Activated CD8-positive, alpha-beta T cell treated with anti-CD3 and anti-CD28 coated beads for 36 hours (primary cell): Measurements from ENCODE around the gene BHLHE23. TPM values are rescaled to one million over a fixed set of nuclear protein-coding genes. Genes with fewer than 3 reads are reported as not detected.

Source experiments
- ATAC-seq: fragments of 200-7000 bp; cut with Tn5 transposase; one replicate; pipeline ENCODE4 v1.10.0; 2021; ENCODE audit warnings: mild to moderate bottlenecking, moderate library complexity
- CTCF ChIA-PET: fragments of 350-600 bp; sonication (Branson Sonifier 250); formaldehyde crosslinking; loops from one replicate; lab custom pipeline; 2021; ENCODE audit warnings: antibody characterized with exemption; lab: Charles Lee
- POLR2A ChIA-PET: fragments of 350-600 bp; sonication (Branson Sonifier 250); formaldehyde crosslinking; loops from one replicate; lab custom pipeline; 2021; ENCODE audit warnings: antibody characterized with exemption; lab: Charles Lee
- DNase-seq: peaks from one replicate; pipeline ENCODE4 v3.0.0-alpha.2; 2020
- H3K27ac Mint-ChIP-seq: one replicate; pipeline ENCODE4 v1.8.0; 2021; ENCODE audit warnings: mild to moderate bottlenecking, mixed read lengths
- H3K27me3 Mint-ChIP-seq: one replicate; pipeline ENCODE4 v1.8.0; 2021; ENCODE audit warnings: mixed read lengths
- H3K36me3 Mint-ChIP-seq: one replicate; pipeline ENCODE4 v1.8.0; 2021; ENCODE audit warnings: low read depth, mixed read lengths
- H3K4me1 Mint-ChIP-seq: one replicate; pipeline ENCODE4 v1.8.0; 2021; ENCODE audit warnings: low read depth, mixed read lengths
- H3K4me3 Mint-ChIP-seq: one replicate; pipeline ENCODE4 v1.8.0; 2021; ENCODE audit warnings: mild to moderate bottlenecking, moderate library complexity, mixed read lengths
- H3K9me3 Mint-ChIP-seq: one replicate; pipeline ENCODE4 v1.8.0; 2021; ENCODE audit warnings: mixed read lengths
- CTCF ChIP-seq: fragments of 200-600 bp; IDR thresholded peaks from one replicate; pipeline ENCODE4 v1.8.0; 2022; ENCODE audit warnings: antibody characterized with exemption, mild to moderate bottlenecking
- intact Hi-C: fragments of 100-400 bp; cut with micrococcal nuclease; formaldehyde crosslinking; loops from one replicate; pipeline ENCODE4 v1.10.0; 2022
- total RNA-seq, 2 experiments: library from RNA; stranded (reverse); gene quantifications; one replicate each; pipeline ENCODE4 v1.2.3, GENCODE V29; 2021

Gene BHLHE23
- total RNA-seq, 2 experiments from 2014 or later = not detected

DNA sequence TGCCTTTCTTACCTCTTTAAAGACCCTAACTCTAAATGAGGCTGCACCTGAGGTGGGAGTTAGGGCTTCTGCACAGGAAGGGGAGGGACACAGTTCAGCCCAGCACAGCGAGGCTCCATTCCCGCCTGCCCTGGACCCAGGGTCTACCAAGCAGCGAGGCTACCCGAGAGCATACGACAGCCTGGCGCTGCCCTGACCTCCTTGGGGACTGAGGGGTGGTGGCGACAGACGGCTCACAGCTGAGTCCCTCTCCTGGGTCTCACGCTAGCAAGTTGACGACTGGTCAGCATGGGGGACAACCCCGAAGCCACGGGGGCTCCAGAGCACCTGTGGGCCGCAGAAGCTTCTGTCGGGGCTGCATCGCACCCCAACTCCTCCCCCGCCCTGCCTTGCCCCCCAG is 29.9 kb downstream of the BHLHE23 start:
- no peak for TF ChIP-seq CTCF
- intact Hi-C loops = no loop called here
- Mint-ChIP-seq H3K4me1 (peaks cover 39% of the 10 kb centered on the region), H3K27ac (no peak overlapping the region), H3K9me3 (no peaks in the 10 kb centered on the region), H3K4me3 (no peak overlapping the region), H3K36me3 (no peaks in the 10 kb centered on the region), H3K27me3 (peaks cover 55% of the 10 kb centered on the region)
- DNase-seq (no peak), ATAC-seq (no peak)
- CTCF ChIA-PET = interaction anchor here (1.1 to 1.3 kb wide), 2 partner anchors 101 to 165 kb away, joined by 3 to 5 read pairs; no protein-coding TSS in a partner anchor
- POLR2A ChIA-PET = interaction anchor here (1.9 to 2.5 kb wide), 2 partner anchors 23 to 32 kb away, joined by 8 to 11 read pairs; no protein-coding TSS in a partner anchor

DNA sequence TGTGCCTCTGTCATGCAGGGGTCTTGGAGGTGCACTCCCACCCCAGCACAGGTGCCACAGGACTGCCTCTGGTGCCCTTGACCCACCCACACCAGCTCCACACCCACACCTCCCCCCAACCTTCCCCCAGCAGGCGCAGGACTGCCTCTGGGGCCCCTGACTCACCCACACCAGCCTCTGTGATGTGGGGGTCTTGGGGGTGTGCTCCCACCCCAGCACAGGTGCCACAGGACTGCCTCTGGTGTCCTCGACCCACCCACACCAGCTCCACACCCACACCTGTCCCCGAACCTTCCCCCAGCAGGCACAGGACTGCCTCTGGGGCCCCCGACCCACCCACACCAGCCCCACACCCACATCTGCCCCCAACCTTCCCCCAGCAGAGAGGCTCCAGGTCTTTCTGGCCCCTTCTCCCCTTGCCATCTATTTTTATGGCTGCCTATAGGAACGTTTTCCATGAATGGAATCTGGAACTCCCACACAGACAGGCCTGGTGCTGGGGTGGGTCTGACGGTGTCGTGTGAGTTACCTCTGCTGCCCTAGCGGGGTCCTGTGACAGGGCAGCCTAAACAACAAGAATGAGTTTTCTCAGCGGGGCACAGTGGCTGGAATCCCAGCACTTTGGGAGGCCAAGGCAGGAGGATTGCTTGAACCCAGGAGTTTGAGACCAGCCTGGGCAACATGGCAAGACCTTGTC is 30.8 kb downstream of the BHLHE23 start:
- Mint-ChIP-seq H3K4me1 (peaks cover 38% of the 10 kb centered on the region), H3K27me3 (peaks cover 57% of the 10 kb centered on the region), H3K9me3 (no peaks in the 10 kb centered on the region), H3K36me3 (no peaks in the 10 kb centered on the region), H3K4me3 (no peak overlapping the region), H3K27ac (no peak overlapping the region)
- POLR2A ChIA-PET = interaction anchor here (1.1 kb wide), 1 partner anchor 23 kb away, joined by 3 read pairs; no protein-coding TSS in a partner anchor
- intact Hi-C loops = no loop called here
- no peak for DNase-seq
- CTCF ChIA-PET = interaction anchor here (0.9 to 1.1 kb wide), 2 partner anchors 87 to 167 kb away, joined by 3 to 4 read pairs; no protein-coding TSS in a partner anchor
- ATAC-seq = no peak
- TF ChIP-seq CTCF = no peak

- intact Hi-C loops = no loop called here
- Mint-ChIP-seq H3K27ac (no peak overlapping the region), H3K9me3 (no peaks in the 10 kb centered on the region), H3K36me3 (no peaks in the 10 kb centered on the region), H3K4me1 (peaks cover 35% of the 10 kb centered on the region), H3K4me3 (no peak overlapping the region), H3K27me3 (peaks cover 53% of the 10 kb centered on the region)
- DNase-seq (no peak), ATAC-seq (no peak)
- ChIA-PET POLR2A (interaction anchor here (1.1 kb wide), 1 partner anchor 22 kb away, joined by 3 read pairs; no protein-coding TSS in a partner anchor), CTCF (interaction anchor here (0.9 to 1.1 kb wide), 2 partner anchors 86 to 166 kb away, joined by 3 to 4 read pairs; no protein-coding TSS in a partner anchor)
- no peak for TF ChIP-seq CTCF
Observed at GRCh38 chr20:62975251-62975760, 31.5 kb downstream of the BHLHE23 start.

DNA sequence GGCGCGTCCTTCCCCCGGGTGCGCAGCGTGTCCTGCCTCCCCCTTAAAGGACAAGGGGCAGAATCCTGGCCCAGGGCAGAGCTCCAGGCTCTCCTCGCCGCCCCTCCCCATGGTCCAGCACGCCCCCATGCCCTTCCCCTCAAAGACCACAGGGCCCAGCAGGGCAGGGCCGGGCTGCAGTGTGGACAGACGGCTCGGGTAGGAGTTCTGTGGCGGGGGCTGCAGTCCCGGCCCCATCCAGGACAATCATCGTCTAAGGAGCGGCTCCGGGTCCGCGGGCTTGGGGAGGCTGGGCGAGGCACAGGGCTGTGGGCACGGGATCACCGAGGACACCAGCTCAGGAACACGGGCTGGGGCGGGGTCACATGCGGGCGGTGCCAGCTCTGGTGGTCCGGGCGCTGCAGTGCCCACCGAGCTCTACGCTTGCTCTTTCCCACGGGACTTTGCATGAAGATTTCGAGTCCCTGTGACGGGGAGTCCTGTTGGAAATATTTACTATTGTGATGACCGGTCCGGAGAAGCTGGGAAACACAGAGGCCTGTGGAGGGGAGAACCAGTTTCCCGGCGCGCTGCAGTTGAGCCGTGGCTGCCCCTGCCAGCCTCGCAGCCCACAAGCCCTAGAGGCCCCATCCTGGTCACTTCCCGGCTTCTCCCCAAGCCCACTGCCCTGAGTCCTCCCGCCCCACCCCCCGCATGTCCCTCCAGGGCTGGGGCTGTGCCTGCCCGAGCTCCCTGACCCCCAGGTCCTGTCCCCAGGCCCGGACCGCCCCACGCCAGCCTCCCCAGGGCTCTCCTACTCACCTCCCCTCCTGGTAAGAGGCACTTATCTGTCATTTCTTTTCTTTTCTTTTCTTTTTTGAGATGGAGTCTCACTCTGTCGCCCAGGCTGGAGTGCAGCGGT is 33.7 kb downstream of the BHLHE23 start:
- H3K27me3 Mint-ChIP-seq = peaks cover 39% of the 10 kb centered on the region

More for the DNA sequence above, 33.7 kb downstream of the BHLHE23 start:
- no peak for ATAC-seq
- Mint-ChIP-seq H3K27ac (no peak overlapping the region), H3K9me3 (no peaks in the 10 kb centered on the region), H3K36me3 (no peaks in the 10 kb centered on the region), H3K4me3 (no peak overlapping the region), H3K4me1 (peaks cover 25% of the 10 kb centered on the region)
- CTCF ChIA-PET = interaction anchor here (0.6 to 1.5 kb wide), 23 partner anchors 8 to 242 kb away, joined by 3 to 17 read pairs (median 3); no protein-coding TSS in a partner anchor
- TF ChIP-seq CTCF = no peak
- DNase-seq = no peak
- POLR2A ChIA-PET = interaction anchor here (1.0 to 1.8 kb wide), 3 partner anchors 13 to 178 kb away, joined by 3 to 11 read pairs (median 4); no protein-coding TSS in a partner anchor
- intact Hi-C loops = loop anchor here (2.0 kb wide), 1 partner anchor 36 kb away; no protein-coding TSS in a partner anchor
